ENCODE data around the gene KRT82.

Gene KRT82

GRCh38 chr12:52446367-52447045 lies 40.4 kb upstream of the KRT82 start:
- TF ChIP-seq CTBP1 (IDR thresholded peaks at IDR 0.05; ENCODE audit: borderline replicate concordance), result no peak
- no peak for TF ChIP-seq LEF1 (IDR thresholded peaks at IDR 0.05; ENCODE audit: borderline replicate concordance)
- no peak for TF ChIP-seq FOXK2 (IDR thresholded peaks at IDR 0.05)
- TF ChIP-seq L3MBTL2 (conservative IDR thresholded peaks at IDR 0.05), result no peak
- TF ChIP-seq TARDBP (IDR thresholded peaks at IDR 0.05), result no peak
- TF ChIP-seq HDGF (IDR thresholded peaks at IDR 0.05; ENCODE audit: borderline replicate concordance), result no peak
- TF ChIP-seq FOXA1 (IDR thresholded peaks at IDR 0.05), result no peak
- TF ChIP-seq ELF4 (IDR thresholded peaks at IDR 0.05), result no peak
- TF ChIP-seq BHLHE40 (IDR thresholded peaks at IDR 0.05; ENCODE audit: borderline replicate concordance), result no peak
- no peak for TF ChIP-seq FOXM1 (IDR thresholded peaks at IDR 0.05; ENCODE audit: borderline replicate concordance)
- no peak for TF ChIP-seq SUZ12 (IDR thresholded peaks at IDR 0.05)
- TF ChIP-seq ARNT (IDR thresholded peaks at IDR 0.05), result no peak
- no peak for TF ChIP-seq ZNF384 (IDR thresholded peaks at IDR 0.05)
- TF ChIP-seq, protein P1, sequence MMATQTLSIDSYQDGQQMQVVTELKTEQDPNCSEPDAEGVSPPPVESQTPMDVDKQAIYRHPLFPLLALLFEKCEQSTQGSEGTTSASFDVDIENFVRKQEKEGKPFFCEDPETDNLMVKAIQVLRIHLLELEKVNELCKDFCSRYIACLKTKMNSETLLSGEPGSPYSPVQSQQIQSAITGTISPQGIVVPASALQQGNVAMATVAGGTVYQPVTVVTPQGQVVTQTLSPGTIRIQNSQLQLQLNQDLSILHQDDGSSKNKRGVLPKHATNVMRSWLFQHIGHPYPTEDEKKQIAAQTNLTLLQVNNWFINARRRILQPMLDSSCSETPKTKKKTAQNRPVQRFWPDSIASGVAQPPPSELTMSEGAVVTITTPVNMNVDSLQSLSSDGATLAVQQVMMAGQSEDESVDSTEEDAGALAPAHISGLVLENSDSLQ (IDR thresholded peaks at IDR 0.05), result no peak
- no peak for TF ChIP-seq SP1 (IDR thresholded peaks at IDR 0.05)
- no peak for TF ChIP-seq NFRKB (IDR thresholded peaks at IDR 0.05)

DNA sequence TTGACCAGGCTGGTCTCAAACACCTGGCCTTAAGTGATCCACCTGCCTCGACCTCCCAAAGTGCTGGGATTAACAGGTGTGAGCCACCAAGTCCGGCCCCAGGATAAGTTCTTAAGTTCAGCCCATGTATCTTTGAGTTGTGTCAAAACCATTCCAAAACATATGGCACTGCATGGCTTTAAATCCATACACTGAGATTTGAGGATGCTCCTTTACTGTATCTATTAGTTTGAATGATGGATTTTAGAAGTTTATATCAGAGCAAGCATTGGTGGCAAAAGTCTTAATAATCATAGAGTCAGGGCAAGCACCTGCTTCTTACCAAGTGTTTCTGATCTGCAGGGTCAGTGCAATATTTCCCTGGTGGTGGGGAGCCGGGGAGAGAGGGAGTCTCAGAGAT lies 39.7 kb upstream of the KRT82 start:
- DNase-seq (ENCODE audit: extremely low spot score), result no peak
- TF ChIP-seq ARNT (IDR thresholded peaks at IDR 0.05) (no peak), SUZ12 (IDR thresholded peaks at IDR 0.05) (no peak), FOXM1 (IDR thresholded peaks at IDR 0.05; ENCODE audit: borderline replicate concordance) (no peak), SP1 (IDR thresholded peaks at IDR 0.05) (no peak), HDGF (IDR thresholded peaks at IDR 0.05; ENCODE audit: borderline replicate concordance) (no peak), NFRKB (IDR thresholded peaks at IDR 0.05) (no peak), CTBP1 (IDR thresholded peaks at IDR 0.05; ENCODE audit: borderline replicate concordance) (no peak), FOXK2 (IDR thresholded peaks at IDR 0.05) (no peak), BHLHE40 (IDR thresholded peaks at IDR 0.05; ENCODE audit: borderline replicate concordance) (no peak), TARDBP (IDR thresholded peaks at IDR 0.05) (no peak), ZNF384 (IDR thresholded peaks at IDR 0.05) (no peak), L3MBTL2 (conservative IDR thresholded peaks at IDR 0.05) (no peak), FOXA1 (IDR thresholded peaks at IDR 0.05) (no peak), ELF4 (IDR thresholded peaks at IDR 0.05) (no peak), LEF1 (IDR thresholded peaks at IDR 0.05; ENCODE audit: borderline replicate concordance) (no peak)
- TF ChIP-seq, protein P1 (IDR thresholded peaks at IDR 0.05), result no peak
- CTCF ChIA-PET, result interaction anchor here (0.5 kb wide), 1 partner anchor 15 kb away, joined by 3 read pairs; no protein-coding TSS in a partner anchor
- POLR2A ChIA-PET, result no interaction called here

More at GRCh38 chr12:52446367-52447045, 40.4 kb upstream of the KRT82 start:
- DNase-seq (ENCODE audit: extremely low spot score), result no peak
- POLR2A ChIA-PET, result no interaction called here
- CTCF ChIA-PET, result interaction anchor here (0.5 kb wide), 1 partner anchor 14 kb away, joined by 3 read pairs; no protein-coding TSS in a partner anchor

- TF ChIP-seq SP1 (IDR thresholded peaks at IDR 0.05) (no peak), TARDBP (IDR thresholded peaks at IDR 0.05) (no peak), CTBP1 (IDR thresholded peaks at IDR 0.05; ENCODE audit: borderline replicate concordance) (no peak), ELF4 (IDR thresholded peaks at IDR 0.05) (no peak), LEF1 (IDR thresholded peaks at IDR 0.05; ENCODE audit: borderline replicate concordance) (no peak), L3MBTL2 (conservative IDR thresholded peaks at IDR 0.05) (no peak), SUZ12 (IDR thresholded peaks at IDR 0.05) (no peak), ARNT (IDR thresholded peaks at IDR 0.05) (no peak), BHLHE40 (IDR thresholded peaks at IDR 0.05; ENCODE audit: borderline replicate concordance) (no peak), ZNF384 (IDR thresholded peaks at IDR 0.05) (no peak), FOXK2 (IDR thresholded peaks at IDR 0.05) (no peak), FOXM1 (IDR thresholded peaks at IDR 0.05; ENCODE audit: borderline replicate concordance) (no peak), FOXA1 (IDR thresholded peaks at IDR 0.05) (no peak), HDGF (IDR thresholded peaks at IDR 0.05; ENCODE audit: borderline replicate concordance) (no peak), NFRKB (IDR thresholded peaks at IDR 0.05) (no peak)
- TF ChIP-seq, protein P1 (IDR thresholded peaks at IDR 0.05), result no peak
- POLR2A ChIA-PET, result no interaction called here
- no peak for DNase-seq (ENCODE audit: extremely low spot score)
- CTCF ChIA-PET, result no interaction called here
Measured at GRCh38 chr12:52444647-52445595, 38.8 kb upstream of the KRT82 start.

DNA sequence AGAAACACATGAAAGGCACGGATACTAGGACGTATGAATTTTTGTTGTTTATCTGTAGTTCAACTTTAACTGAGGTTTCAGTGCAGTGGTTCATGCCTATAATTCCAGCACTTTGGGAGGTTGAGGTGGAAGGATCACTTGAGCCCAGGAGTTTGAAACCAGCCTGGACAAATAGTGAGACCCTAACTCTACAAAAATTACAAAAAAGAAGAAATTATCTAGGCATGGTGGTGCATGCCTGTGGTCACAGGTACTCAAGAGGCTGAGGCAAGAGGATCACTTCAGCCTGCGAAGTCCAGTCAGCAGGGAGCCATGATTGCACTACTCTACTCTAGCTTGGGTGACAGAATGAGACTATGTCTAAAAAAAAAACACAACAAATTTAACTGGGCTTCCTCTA lies 37.8 kb upstream of the KRT82 start:
- POLR2A ChIA-PET, result no interaction called here
- CTCF ChIA-PET, result no interaction called here
- TF ChIP-seq FOXM1 (IDR thresholded peaks at IDR 0.05; ENCODE audit: borderline replicate concordance), result no peak
- TF ChIP-seq SP1 (IDR thresholded peaks at IDR 0.05), result no peak
- no peak for DNase-seq (ENCODE audit: extremely low spot score)

GRCh38 chr12:52442600-52443061 lies 36.5 kb upstream of the KRT82 start:
- no peak for DNase-seq (ENCODE audit: extremely low spot score)
- ChIA-PET POLR2A (interaction anchor here (0.6 kb wide), 1 partner anchor 438 kb away, joined by 3 read pairs; no protein-coding TSS in a partner anchor), CTCF (no interaction called here)
- no peak for TF ChIP-seq LEF1 (IDR thresholded peaks at IDR 0.05; ENCODE audit: borderline replicate concordance)
- TF ChIP-seq HDGF (IDR thresholded peaks at IDR 0.05; ENCODE audit: borderline replicate concordance), result no peak
- TF ChIP-seq SUZ12 (IDR thresholded peaks at IDR 0.05), result no peak
- TF ChIP-seq, protein P1 (IDR thresholded peaks at IDR 0.05), result no peak
- TF ChIP-seq FOXM1 (IDR thresholded peaks at IDR 0.05; ENCODE audit: borderline replicate concordance), result no peak
- TF ChIP-seq FOXK2 (IDR thresholded peaks at IDR 0.05), result no peak
- no peak for TF ChIP-seq L3MBTL2 (conservative IDR thresholded peaks at IDR 0.05)
- TF ChIP-seq FOXA1 (IDR thresholded peaks at IDR 0.05), result no peak
- no peak for TF ChIP-seq NFRKB (IDR thresholded peaks at IDR 0.05)
- no peak for TF ChIP-seq ARNT (IDR thresholded peaks at IDR 0.05)
- no peak for TF ChIP-seq BHLHE40 (IDR thresholded peaks at IDR 0.05; ENCODE audit: borderline replicate concordance)
- no peak for TF ChIP-seq SP1 (IDR thresholded peaks at IDR 0.05)
